Tibial nerve (tissue), 4 donors: ENCODE data around the gene MROH8. TPM values are rescaled to one million over a fixed set of nuclear protein-coding genes. Genes with fewer than 3 reads are reported as not detected.
A peak's percentile ranks its signal among the peaks of the same experiment; 100 is the strongest.

Experiments used
- DNase-seq, 2 donors: peaks; one replicate each; pipeline ENCODE4 v3.0.0-alpha.2; 2019; ENCODE audit warnings: low spot score in 2 of 2
- H3K27ac ChIP-seq, 4 donors: fragments of 200-600 bp; sonication (generic) in 3 of 4; one replicate each; pipeline ENCODE4 v1.5.1; 2017 to 2019; ENCODE audit warnings: mild to moderate bottlenecking in 1 of 4
- H3K27me3 ChIP-seq, 2 donors: fragments of 200-600 bp; sonication (generic) in 1 of 2; one replicate each; pipeline versions ENCODE4 v1.5.1 to v1.6.0; 2017 to 2019
- H3K36me3 ChIP-seq, 3 donors: fragments of 200-600 bp; sonication (generic); one replicate each; pipeline ENCODE4 v1.5.1; 2018 to 2019
- H3K4me1 ChIP-seq, 4 donors: fragments of 200-600 bp; sonication (generic) in 3 of 4; one replicate each; pipeline ENCODE4 v1.5.1; 2017 to 2019
- H3K4me3 ChIP-seq, 4 donors: fragments of 200-600 bp; sonication (generic) in 3 of 4; one replicate each; pipeline ENCODE4 v1.5.1; 2017 to 2019; ENCODE audit warnings: mild to moderate bottlenecking in 1 of 4, moderate library complexity in 1 of 4
- H3K9me3 ChIP-seq, 4 donors: fragments of 200-600 bp; sonication (generic) in 3 of 4; one replicate each; pipeline ENCODE4 v1.5.1; 2017 to 2019
- CTCF ChIP-seq, 5 experiments: fragments of 200-600 bp in 3 of 5; fragments of 450-650 bp in 2 of 5; sonication (generic) in 3 of 5; IDR thresholded peaks; one replicate each; pipeline ENCODE4 v1.5.1; 2016 to 2019; ENCODE audit warnings: antibody characterized with exemption in 5 of 5, mild to moderate bottlenecking in 3 of 5, moderate library complexity in 2 of 5
- EP300 ChIP-seq, 2 donors: sonication (generic); formaldehyde crosslinking; IDR thresholded peaks; one replicate each; pipeline ENCODE4 v1.6.1; 2017; ENCODE audit warnings: antibody characterized with exemption in 2 of 2, mild to moderate bottlenecking in 1 of 2
- POLR2A ChIP-seq, 2 donors: fragments of 450-650 bp; IDR thresholded peaks; one replicate each; pipeline ENCODE4 v1.6.1; 2017; ENCODE audit warnings: antibody characterized with exemption in 2 of 2, mild to moderate bottlenecking in 2 of 2, moderate library complexity in 2 of 2
- WGBS, 2 donors: methylation state at CpG; one replicate each; pipeline ENCODE4 v1.1.5; 2018; 5-methylcytosine and 5-hydroxymethylcytosine counted together
- total RNA-seq, 4 donors: library from RNA; depleted of rRNA; stranded (reverse); fragments of >200 nt; gene quantifications; one replicate each; pipeline ENCODE4 v1.1.0, GENCODE V29; 2016

The MROH8 gene
- total RNA-seq, 4 donors from 2014 or later = 1.9 to 2.7 (median 2.4) TPM

DNA sequence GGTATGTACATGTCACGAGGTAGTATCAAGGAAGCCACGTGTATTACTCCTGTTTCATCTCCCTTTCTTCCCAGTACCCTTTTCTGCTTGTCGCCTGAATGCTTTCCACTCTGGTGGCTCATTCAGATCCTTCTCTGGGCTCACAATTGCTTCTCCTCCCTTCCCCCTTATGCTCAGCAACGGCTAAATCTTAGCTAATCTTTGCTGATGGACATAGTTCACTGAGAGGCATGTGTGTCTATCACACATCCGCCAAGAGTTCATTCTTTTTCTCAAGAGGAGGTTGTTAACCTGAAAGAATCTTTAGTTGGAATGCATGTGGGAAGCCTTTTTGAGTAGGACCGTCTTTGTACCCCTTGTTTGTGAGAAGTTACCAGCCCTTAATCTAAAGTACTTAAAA lies 25.8 kb upstream of the MROH8 start:
- no peaks in the 10 kb centered on the region for H3K9me3 ChIP-seq
- DNase-seq = no peak
- H3K27me3 ChIP-seq = no peaks in the 10 kb centered on the region
- WGBS, 2 donors = 60% methylated on average over 6 of the region's 6 CpGs
- peaks cover 6 to 86% (median 26%) of the 10 kb centered on the region in 3 donors for H3K36me3 ChIP-seq
- H3K4me1 ChIP-seq = peaks cover 0 to 27% (median 2%) of the 10 kb centered on the region in 4 donors
- TF ChIP-seq POLR2A (IDR thresholded peaks at IDR 0.05) = no peak
- no peak for TF ChIP-seq EP300 (IDR thresholded peaks at IDR 0.05)
- no peak for TF ChIP-seq CTCF (IDR thresholded peaks at IDR 0.05)
- H3K27ac ChIP-seq = peak overlapping the region in 1 of 4 donors; percentile 11
- no peak overlapping the region for H3K4me3 ChIP-seq

GRCh38 chr20:37204056-37204455 lies 24.7 kb upstream of the MROH8 start:
- Histone ChIP-seq H3K27ac (no peak overlapping the region), H3K27me3 (no peaks in the 10 kb centered on the region), H3K9me3 (no peaks in the 10 kb centered on the region), H3K4me3 (no peak overlapping the region), H3K36me3 (peaks cover 6 to 86% (median 26%) of the 10 kb centered on the region in 3 donors), H3K4me1 (peaks cover 0 to 27% (median 2%) of the 10 kb centered on the region in 4 donors)
- no peak for TF ChIP-seq EP300 (IDR thresholded peaks at IDR 0.05)
- TF ChIP-seq CTCF (IDR thresholded peaks at IDR 0.05) = no peak
- TF ChIP-seq POLR2A (IDR thresholded peaks at IDR 0.05) = no peak
- 68 to 73% methylated on average over 3 of the region's 3 CpGs for WGBS, 2 donors
- no peak for DNase-seq

DNA sequence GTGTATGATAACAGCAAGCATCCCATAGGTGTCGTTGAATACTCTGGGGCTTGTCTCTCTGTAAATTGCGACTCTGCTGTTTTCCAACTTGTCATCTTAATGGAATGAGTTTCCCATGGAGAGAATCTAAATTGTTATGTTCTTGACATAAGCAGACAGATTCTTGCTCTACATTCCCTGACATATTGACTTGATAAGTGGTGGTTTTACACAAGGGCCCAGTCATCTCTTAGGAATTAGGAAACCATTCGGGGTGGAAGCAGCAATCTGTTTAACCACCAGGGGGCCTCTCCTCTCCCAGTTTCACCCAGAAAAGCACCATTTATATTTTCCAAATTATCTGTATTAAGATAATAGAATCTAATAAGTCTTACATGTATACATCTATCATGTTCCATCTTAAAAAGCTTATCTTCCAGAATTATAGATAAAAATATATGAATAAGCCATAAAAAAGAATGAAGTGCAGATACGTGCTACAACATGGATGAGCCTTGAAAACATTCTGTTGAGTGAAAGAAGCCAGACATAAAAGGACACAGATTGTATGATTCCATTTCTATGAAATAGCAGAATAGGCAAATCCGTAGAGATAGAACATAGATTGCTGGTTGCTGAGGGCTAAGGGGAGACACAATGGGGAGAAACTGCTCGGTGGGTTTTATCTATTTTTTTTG lies 23.1 kb upstream of the MROH8 start:
- Histone ChIP-seq H3K4me3 (no peak overlapping the region), H3K36me3 (peaks cover 6 to 85% (median 15%) of the 10 kb centered on the region in 3 donors), H3K27ac (peak overlapping the region in 3 of 4 donors; percentile 22 to 79 (median 65)), H3K9me3 (no peaks in the 10 kb centered on the region), H3K27me3 (no peaks in the 10 kb centered on the region), H3K4me1 (peaks cover 0 to 27% (median 2%) of the 10 kb centered on the region in 4 donors)
- peak in 1 of 2 donors; percentile 51 for DNase-seq
- whole genome bisulfite sequencing, 2 donors = 54 to 55% methylated on average over 6 of the region's 6 CpGs
- no peak for TF ChIP-seq POLR2A (IDR thresholded peaks at IDR 0.05)
- TF ChIP-seq EP300 (IDR thresholded peaks at IDR 0.05) = peak in 1 of 2 donors; percentile 25
- peak; percentile 55 to 82 (median 71) for TF ChIP-seq CTCF (IDR thresholded peaks at IDR 0.05)

DNA sequence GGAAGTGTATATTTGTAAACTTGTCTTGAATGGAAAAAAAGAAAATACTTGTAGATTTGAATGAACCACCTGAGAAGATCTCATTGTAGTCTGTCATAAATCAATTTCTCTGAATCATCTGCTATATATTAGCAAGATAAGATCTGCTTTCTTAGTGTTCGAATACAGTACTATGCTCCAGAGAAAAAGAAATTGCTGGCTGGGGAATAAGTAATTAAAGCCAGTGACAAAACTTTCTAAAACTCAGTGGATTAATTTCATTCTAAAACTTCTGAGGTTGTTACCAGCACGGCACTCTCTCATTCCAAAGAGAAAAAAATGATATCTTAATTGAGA lies 22.4 kb upstream of the MROH8 start:
- no peak for DNase-seq
- WGBS, 2 donors = 51 to 62% methylated on average over 2 of the region's 2 CpGs
- Histone ChIP-seq H3K4me3 (no peak overlapping the region), H3K4me1 (peaks cover 0 to 34% (median 2%) of the 10 kb centered on the region in 4 donors), H3K36me3 (peaks cover 6 to 85% (median 9%) of the 10 kb centered on the region in 3 donors), H3K27ac (peak overlapping the region in 3 of 4 donors; percentile 34 to 79 (median 65)), H3K27me3 (no peaks in the 10 kb centered on the region), H3K9me3 (no peaks in the 10 kb centered on the region)
- no peak for TF ChIP-seq CTCF (IDR thresholded peaks at IDR 0.05)
- no peak for TF ChIP-seq POLR2A (IDR thresholded peaks at IDR 0.05)
- TF ChIP-seq EP300 (IDR thresholded peaks at IDR 0.05) = no peak
